CD4-positive, alpha-beta T cell treated with Interferon alpha-2 for 1 hour (primary cell): ENCODE measurements around the gene THRB.

Source experiments
- DNase-seq, 2 donors: peaks; one replicate each; pipeline ENCODE4 v3.0.0-alpha.2; 2020 to 2022

THRB gene

DNA sequence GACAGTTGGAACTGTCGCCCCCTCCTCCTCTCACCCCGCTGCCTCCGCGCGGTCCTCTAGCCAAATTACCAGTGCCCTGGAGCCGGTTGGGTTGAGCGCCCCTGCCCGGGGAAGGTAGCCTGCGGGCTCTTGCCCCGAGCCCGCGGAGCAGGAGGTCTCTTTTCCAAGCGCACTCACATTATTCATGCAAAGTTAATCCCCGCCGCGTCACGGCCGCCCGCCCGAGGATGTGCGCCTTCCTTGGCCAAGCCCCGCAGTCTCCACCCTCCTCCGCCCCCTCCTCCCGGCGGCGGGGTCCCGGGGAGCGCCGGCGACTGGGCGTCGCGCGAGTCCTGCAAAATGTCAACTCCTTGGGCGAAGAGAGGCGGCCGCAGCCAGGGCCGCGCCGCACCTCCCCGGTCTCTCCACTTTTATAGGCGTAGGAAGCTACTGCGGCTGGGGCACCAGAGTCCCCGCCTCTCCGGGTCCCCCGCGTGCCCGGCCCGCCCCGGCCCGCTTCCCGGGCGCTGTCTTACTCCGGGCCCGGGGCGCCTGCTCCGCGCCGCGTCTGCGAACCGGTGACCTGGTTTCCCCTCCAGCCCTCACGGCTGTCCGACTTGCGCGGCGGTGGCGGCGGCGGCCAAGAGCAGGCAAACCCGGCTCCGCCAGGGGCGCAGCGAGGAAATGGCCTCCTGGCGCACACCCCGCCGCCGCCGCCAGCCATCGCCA is at the start of gene THRB:
Gene THRB, minus strand, starts transcription at position 233 of the 708 bp plus-strand sequence.
- DNase-seq: peak in 1 of 2 donors; percentile 13

DNA sequence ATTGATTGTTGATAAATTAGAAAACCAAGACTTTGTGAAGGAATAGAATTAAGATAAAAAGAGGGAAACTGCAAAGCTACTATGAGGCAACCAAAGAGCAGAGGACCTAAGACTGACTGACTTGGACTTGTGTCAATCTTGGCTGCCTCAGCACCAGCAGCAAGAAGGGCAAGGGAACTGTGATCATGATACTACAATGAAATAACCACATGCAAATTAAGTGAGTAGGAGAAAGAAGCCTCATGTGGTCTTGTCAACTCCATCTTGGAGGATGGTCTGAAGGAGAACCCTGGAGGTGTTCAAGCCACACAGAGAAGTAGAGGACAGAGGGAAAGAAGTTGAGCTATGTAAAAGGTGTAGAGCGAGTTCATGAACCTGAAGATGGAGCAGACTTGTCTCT is 47.3 kb upstream of the THRB start:
- DNase-seq: no peak

DNA sequence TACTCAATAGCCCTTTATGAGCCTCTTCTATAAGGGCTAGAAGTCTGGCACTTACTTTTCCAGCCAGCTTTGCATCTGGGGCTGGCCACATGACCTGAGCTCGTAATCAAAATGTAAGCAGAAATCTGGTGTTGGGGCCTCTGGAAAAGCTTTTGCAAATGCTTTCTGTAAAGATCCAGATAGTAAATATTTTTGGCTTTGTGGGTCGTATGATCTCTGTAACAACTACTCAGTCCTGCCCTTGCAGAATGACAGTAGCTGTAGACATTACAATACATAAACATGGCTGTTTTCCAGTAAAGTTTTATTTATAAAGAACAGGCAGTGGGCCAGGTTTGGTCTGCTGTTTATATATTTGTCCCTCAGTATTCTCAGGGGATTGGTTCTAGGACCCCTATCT is 46.2 kb upstream of the THRB start:
- DNase-seq: no peak

DNA sequence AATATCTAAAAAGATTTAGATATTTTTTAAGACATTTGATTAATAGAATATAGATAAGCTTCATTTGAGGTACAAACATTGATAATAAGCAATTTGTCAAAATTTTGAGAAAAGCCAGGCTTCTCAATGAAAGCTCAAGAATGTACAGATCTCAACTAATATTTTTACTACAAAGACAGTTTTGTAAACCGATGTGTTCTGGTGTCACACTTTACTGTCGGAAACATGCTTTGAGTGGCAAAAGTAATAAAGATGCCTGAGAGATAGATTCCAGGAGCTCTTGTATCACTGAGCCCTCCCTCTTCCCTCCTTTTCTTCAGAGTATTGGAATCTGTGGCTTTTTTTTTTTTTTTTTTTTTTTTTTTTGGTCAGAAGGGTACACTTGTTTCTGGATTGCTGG is 45.0 kb upstream of the THRB start:
- no peak for DNase-seq

DNA sequence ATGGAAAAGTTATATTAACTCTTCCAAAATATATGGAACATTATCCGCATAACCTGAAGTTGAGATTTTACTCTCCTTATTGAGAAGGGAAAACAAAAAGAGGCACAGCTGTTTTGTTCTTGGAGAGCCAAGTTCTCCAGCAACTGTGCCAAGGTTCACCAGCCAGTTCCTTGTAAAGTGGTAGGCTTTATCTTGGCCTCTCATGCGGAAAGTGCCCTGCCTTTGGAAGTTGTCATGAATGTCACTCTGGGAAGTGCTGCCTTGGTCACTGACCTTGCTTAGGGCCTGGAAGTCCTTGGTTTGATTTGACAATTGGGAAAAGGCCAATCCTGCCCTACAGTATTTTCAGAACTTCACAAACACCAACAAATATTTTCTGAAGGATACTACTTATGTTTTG is 44.2 kb upstream of the THRB start:
- DNase-seq: no peak

DNA sequence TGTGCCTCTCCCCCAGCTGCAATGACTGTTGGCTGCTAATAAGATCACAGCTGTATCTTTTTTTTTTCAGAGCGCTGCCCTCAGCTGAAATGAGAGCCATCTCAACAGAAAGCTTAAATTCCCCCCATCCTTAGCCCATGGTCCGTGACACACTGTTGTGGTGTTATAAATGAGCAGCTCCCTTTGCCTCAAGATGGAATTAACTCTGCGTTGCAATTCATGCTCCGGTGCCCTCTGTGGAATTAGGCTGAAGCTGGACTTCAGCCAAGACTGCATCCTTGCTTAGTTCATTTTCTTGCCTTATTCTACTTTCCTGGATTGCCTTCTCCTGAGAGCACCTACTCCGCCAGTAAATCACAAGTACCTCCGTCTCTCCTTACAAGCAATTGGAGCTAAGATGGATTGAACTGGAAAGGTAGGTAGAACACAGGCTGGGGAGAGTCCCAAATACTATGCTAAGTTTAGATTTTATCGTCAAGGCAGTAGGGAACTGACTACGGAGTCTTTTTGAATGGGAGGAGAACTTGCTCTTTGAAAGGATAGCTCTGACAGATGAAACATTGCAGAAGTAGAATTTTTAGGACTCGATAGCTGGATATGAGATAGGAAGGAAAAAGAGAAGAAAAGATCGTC is 39.0 kb upstream of the THRB start:
- DNase-seq: no peak

DNA sequence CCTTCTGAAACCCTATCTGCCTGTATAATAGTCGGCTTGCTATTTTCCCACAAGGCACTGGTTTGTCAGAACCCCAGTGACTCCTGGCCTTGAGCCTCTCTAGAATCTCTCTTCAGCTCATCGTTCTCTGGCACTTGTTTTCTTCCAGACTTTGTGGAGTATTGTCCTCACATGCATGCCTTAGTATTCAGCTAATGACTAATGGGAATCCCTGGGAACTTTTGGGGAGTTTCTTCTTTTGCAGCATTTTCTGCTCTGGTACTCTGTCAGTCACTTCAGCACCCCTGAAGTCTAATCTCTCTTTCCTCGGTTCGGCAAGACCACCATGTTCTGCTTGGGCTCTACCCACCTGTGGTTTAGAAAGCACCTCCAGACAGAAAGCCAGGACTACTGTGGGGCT is 35.8 kb upstream of the THRB start:
- no peak for DNase-seq

DNA sequence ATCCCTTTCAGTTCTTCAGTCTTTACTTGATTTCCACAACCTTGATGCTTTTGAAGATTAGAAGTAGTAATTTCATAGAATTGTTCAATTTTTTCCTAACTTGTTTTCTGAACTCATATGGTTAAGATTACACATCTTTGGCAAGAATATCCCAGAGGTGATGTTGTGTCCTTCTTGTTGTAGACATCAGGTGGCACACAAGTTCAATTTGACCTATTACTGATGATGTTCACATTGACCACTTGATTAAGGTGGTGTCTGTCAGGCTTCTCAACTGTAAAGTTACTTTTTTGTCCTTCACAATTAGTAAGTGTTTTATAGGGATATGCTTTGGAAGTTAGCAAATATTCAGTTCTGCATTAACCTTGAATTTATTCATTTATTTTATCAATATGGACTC is 34.6 kb upstream of the THRB start:
- no peak for DNase-seq

DNA sequence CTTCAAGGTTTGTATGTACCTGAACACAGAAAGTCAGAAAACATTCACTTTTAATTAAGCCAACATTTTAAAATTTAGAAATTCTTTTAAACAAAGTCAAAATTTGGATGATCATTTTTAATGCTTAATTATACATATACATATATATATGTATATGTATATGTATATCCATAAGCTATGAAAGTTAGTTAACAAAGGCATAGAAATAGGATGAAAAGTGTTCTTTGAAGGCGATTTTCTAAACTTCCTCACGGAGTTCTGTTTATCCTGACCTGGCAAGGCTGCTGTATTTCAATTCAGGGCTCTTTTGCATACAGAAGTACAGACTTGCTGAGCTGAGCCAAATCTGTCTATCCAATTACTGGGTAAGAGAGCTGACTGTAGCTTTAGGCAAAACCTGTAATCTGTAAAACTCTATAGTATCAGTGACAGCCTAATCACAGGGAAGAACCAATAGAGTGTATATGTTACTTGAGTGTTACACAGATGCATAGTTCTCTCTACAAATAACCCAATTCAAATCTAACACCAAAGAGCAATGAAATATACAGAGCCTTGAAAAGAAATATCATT is 32.1 kb upstream of the THRB start:
- no peak for DNase-seq

DNA sequence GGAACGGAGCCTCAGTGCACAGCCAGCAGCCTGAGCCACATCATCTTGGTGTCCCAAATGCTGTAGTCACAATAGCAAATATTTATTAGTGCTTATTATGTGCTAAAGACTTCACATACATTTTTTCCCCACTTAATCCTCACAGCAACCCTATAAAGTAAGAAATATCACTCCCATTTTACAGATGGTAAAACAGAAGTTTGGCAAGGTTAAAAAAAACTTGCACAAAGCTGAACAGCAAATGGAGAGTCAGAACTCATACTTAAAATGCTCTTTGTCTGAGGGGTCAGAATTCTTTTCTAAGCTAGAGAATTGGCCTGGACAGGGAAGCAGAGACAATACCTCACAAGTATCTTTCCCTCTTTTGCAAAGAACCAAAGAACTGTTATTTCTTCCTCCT is 30.9 kb upstream of the THRB start:
- DNase-seq: no peak

DNA sequence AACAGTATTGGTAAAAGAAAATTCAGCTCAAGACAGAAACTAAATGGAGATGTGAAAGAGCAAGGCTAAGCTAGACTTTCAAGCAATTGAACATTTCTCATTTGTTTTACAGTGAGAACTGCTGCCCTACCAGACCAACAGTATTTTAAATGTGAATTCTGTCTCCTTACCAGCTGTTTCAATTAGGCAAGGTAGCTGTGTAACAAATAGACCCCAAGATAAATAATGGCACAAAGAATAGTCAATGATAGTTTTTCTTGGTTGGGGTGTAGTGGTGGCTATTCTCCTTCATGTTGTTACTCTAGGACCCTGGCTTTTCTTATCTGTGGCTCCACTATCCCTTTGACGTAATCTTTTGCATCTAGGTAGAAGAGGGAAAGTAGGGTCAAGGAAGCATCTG is 30.4 kb upstream of the THRB start:
- DNase-seq: no peak

DNA sequence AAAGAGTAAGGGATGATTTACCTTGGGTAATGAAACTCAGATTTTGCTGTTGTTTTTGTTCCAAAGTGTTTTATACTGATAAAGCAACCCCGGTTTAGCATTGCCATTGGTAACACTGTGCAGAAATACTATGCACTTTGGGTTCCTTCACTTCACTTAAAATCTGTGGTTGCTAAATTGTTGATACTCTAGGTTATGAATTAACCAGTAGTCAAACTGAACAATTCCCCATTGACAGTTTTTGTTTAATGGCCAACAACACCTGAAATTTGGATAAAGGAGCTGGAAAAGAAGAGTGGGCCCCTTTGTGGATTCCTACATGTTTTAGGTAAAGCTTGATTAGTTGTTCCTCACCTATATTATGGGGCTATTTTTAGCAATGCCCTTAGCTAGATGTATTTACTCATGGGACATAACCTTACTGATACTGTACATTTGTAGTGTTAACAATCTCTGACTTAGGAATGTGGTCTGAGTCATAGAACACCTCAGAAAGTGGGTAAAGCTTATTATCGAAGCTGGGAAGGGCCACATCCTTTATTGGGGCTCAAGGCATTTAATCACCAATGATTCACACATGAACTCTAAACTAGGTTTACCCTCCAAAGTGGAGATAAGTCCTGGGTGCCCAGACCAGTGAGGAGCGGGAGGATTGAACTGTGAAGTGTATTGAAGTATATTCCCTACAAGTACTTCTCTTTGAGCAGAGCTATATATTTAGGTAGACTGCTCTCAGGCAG is 29.5 kb upstream of the THRB start:
- no peak for DNase-seq

DNA sequence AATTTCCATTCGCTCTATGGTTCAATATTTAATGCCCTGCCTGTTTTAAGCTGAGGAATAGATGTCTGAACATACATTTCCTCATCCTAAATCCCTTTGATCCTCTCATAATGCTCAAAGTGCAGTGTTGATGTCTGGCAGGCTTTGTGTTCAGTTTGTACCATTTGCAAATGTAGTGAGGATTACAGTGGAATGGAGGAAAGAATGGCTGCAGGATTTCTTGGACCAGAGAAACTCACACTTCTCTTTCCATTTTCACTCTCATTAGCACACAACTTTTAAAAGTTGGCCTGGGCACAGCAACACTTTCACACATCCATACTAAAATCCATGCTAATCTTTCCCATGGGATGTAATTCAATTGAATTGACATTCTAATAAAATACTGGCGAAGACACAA is 28.6 kb upstream of the THRB start:
- DNase-seq: no peak

DNA sequence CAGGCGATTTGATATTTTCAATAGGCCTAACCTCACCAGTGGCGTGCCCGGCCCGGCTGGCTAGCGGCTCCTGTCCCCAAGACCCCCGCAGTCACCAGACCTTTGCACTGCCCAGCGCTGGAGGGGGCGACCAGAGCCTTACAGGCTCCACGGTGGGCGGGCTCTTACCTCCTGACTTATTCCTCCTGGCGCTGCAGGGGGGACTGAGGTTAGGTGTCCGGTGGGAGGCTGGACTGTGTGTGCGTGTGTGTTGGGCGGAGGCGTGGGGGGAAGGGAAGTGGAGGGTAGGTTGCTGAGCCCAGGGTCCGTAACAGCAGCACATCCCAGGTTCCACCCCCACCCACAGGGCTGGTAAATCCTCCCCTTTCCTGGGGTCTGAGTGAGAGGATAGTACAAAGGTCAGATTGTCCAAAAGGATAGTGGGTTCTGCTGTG is 27.5 kb upstream of the THRB start:
- DNase-seq: no peak

DNA sequence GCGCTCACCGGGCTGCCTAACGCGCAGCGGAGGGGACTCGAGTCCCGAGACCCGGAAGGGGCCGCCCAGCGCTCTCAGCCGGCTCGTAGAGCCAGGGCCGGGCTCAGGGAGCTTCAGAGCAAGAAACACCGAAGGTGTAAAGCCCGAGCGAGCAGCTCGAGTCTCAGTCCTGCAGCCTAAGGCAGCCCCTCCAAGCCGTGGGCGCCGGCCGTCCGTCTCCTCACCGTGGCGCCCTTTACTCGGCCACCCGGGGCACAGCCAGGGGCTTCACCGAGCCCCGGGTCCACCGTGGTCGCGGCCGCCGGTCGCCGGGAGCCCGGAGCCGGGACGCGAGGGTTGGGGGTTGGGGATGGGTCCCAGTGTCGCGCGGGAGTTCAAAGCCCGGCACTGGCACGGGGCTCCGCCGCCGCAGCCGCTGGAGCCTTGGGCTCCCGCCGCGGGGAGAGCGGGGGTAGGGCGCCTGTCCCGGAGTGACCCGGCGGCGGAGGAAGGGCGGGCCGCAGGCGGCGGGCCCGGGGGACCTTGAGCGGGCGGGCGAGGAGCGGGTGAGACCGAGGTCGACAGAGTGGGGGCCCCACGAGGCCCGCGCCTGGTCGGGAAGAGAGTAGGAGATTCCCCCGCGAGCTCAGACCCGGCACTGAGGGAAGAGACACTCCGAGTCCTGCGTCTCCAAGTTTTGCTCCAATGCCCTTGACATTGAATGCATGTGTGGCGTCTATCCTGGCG is 26.9 kb upstream of the THRB start:
- DNase-seq: peak in 1 of 2 donors; percentile 14

DNA sequence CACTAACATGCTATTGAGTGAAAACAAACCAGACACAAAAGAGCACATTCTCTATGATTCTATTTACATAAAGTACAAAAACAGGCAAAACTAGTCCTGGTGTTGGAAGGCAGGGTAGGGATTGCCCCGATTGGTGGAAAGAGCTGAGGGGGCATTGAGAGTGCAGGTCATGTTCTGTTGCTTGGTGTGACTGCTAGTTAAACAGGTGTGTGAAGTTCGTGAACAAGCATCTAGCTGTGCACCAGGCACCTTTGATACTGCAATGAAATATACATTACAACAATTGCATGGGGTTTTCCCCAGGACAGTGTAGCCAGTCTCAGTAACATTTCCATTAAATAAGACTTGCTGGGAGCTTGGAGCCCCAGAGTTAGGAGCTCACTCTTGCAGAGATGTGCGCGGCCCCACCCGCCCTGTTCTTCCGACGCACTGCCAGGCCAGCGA is 26.3 kb upstream of the THRB start:
- DNase-seq: no peak

DNA sequence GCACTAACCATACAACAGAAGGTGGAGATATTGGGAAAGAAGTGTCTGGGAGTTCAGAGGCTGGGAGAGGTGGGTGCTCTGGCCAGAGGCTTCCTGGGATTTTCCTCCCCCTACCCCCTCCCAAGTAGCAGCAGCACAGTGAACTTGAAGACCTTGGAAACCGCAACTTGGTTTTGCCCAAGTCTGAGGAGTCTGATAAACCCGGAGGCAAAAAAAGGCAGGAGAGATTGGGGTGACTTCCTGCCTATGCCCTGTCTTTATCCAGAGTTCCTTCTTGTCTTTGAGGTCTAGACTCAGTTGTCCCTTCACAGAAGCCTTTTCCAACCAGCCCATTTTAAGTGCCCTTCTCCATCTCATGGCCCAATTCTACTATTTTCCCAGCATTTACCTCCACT is 25.4 kb upstream of the THRB start:
- DNase-seq: no peak

DNA sequence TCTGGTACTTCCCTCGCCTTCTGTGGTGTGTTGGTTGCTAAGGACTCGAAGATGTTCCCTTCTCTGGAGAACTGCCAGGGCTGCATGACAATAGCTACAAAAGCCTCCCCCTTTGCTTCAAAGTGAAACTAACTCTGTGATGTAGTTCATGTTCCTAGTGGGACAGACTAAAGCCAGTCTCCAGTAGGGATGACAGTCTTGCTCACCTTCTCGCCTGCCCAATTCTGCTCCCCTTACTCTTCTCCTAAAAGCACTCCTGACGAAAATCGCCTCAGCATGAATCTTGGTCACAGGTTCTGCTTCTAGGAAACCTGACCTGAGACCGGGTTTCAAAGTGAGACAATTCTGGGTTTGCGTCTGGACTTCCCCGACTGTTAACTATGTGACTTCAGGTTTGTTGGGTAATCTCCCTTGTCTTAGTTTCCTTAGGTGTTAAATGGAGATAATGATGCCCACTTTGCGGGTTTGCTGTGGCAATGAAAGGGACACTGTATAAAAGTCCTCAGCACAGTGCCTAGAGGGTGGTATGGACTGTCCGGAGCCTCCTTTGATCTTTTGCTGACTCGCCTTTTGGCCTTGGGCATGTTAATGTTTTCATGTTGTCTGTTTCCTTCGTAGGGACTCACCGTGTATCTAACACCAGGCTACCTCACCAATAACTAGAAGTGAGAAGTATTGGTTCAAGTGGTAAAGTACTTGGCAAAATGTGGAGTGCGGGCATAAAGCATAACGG is 24.9 kb upstream of the THRB start:
- DNase-seq: no peak

DNA sequence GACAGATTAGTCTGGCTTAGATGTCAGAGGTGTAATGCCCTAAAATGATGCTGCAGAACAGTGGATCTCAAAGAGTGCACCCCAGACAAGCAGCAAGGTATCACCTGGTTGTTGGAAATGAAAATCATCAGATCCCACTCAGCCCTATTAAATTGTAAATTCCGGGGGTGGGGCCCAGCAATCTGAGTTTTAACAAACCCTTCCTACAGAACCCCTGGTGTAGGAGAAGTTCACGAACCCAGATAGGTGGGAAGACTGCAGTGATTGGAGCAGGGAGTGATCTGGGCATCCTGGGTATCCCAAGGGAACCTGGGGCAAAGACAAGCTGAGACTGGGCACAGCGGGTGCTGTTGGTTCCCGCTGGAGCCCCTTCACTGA is 24.3 kb upstream of the THRB start:
- no peak for DNase-seq

DNA sequence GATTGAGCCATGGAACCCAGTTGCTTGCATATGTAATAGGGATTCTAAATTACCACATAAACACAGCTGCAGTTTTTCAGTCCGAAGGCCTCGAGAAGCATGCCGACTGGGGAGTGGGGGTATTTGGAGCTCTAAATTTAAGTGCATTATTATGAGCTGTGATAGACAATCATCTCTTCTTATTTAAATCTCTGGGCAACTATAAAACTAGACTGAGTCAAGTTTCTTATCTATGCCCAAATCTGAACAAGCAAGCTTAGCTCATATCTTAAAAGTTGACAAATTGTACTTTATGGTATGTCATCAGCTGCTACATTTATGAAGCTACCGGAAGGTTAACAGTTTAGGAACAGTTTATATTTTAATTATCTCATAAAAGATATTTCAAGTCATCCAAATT is 19.5 kb upstream of the THRB start:
- no peak for DNase-seq

DNA sequence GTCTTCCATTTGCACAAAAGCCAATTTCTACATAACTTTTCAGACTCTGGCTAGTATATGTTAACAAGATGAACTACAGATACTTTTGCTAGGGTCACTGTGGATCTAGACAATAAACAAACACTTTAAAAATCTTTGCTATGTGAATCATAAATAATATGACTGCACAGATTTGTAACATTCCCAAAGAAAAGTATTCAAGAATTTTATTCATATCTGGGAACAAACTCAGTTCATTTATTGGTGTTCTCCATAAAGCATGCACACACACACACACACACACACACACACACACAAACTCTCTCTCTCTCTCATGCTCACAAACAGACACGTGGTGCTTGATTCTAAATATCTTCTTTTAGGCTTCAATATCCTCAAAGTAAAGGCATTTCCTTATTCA is 18.8 kb upstream of the THRB start:
- DNase-seq: no peak

DNA sequence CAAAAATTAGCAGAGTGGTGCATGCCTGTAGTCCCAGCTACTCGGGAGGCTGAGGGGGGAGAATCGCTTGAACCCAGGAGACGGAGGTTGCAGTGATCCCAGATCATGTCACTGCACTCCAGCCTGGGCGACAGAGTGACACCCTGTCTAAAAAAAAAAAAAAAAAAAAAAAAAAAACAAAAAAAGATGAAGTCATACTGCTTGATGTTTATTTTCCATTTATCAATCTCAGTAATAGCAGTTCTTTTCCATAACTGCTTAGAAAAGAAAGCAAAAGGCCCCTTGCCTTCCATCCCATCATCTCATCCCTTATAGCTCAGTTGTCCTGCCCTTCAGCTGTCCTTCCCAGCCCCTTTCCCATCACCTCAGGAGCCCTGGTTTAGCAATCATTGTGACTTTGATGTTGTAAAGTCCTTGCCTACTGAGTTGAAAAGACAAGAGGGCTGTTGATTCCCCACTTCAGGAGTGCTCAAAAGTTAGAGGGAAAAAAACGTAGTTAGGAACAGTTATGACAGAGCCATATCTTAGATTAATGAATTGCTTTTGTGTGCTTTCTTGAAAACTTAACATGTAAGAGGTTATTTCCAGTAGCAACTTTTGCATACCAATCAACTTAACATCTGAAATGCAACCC is 18.0 kb upstream of the THRB start:
- DNase-seq: no peak
